ENCODE results near the gene GPATCH3. TPM values are rescaled to one million over a fixed set of nuclear protein-coding genes. Genes with fewer than 3 reads are reported as not detected.

GPATCH3 gene
- total RNA-seq, 4 donors from 2014 or later: 5.4 to 13.6 (median 10.6) TPM

- ATAC-seq (ENCODE audit: low FRiP score) (no peak), DNase-seq (ENCODE audit: low spot score) (no peak)
- TF ChIP-seq CTCF (IDR thresholded peaks at IDR 0.05): no peak
Measured at GRCh38 chr1:26857473-26858060, 42.7 kb downstream of the GPATCH3 start.

- TF ChIP-seq CTCF (IDR thresholded peaks at IDR 0.05): no peak
- no peak for DNase-seq (ENCODE audit: low spot score)
- no peak for ATAC-seq (ENCODE audit: low FRiP score)
Measured at GRCh38 chr1:26856604-26857469, 43.4 kb downstream of the GPATCH3 start.

- DNase-seq (ENCODE audit: low spot score) (no peak), ATAC-seq (ENCODE audit: low FRiP score) (no peak)
- no peak for TF ChIP-seq CTCF (IDR thresholded peaks at IDR 0.05)
Measured at GRCh38 chr1:26856181-26856580, 44.1 kb downstream of the GPATCH3 start.

- TF ChIP-seq CTCF (IDR thresholded peaks at IDR 0.05): no peak
- DNase-seq (ENCODE audit: low spot score): no peak
- ATAC-seq (ENCODE audit: low FRiP score): no peak
Measured at GRCh38 chr1:26855636-26856035, 44.6 kb downstream of the GPATCH3 start.

- TF ChIP-seq CTCF (IDR thresholded peaks at IDR 0.05): no peak
- DNase-seq (ENCODE audit: low spot score) (no peak), ATAC-seq (ENCODE audit: low FRiP score) (no peak)
Measured at GRCh38 chr1:26854906-26855305, 45.4 kb downstream of the GPATCH3 start.

GRCh38 chr1:26853600-26853999 lies 46.7 kb downstream of the GPATCH3 start:
- DNase-seq (ENCODE audit: low spot score): no peak
- no peak for TF ChIP-seq CTCF (IDR thresholded peaks at IDR 0.05)
- ATAC-seq (ENCODE audit: low FRiP score): no peak

GRCh38 chr1:26853156-26853555 lies 47.1 kb downstream of the GPATCH3 start:
- DNase-seq (ENCODE audit: low spot score): peak; percentile 96
- TF ChIP-seq CTCF (IDR thresholded peaks at IDR 0.05): peak in 1 of 3 donors; percentile 9
- peak; percentile 49 for ATAC-seq (ENCODE audit: low FRiP score)
